Measurements from ENCODE around the gene KIAA1549. TPM values are rescaled to one million over a fixed set of nuclear protein-coding genes. Genes with fewer than 3 reads are reported as not detected.

KIAA1549 gene
- total and polyA plus RNA-seq, 2 donors (not counting 1 experiment from before 2014, with no cell fraction given) = under 0.01 to 0.52 TPM

DNA sequence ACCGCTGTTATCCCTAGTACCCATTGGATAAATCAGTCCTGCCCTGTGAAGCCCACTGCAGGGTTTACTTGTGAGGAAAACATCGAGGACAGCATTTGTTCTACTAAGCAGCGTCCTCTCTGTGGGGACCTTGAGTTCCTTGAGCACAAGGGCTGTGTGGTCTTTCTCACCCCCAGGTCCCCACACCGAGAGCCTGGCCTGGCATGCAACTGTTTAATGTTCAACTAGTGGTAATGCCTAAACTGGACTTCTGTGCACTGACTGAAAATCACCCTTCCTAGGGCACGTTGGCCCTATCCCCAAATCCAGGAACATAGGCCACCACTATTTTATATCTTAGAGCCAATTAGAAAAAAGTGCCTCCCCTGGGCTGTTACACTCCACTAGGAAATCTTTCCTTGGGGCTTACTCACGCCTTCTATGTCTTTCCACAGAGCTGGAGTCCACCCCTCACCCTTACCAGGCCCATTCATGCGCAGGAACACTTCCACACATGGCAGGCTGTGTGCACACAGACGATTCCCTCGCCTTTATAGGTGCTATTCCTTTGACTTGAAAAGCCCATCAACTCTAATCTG, 185.1 kb downstream of the KIAA1549 start:
- WGBS (ENCODE audit: insufficient coverage) = 88% methylated on average over 9 of the region's 9 CpGs
- ChIA-PET CTCF (no interaction called here), POLR2A (no interaction called here)
- Mint-ChIP-seq H3K9me3 (ENCODE audit: insufficient read depth) (no peaks in the 10 kb centered on the region), H3K27me3 (peaks cover 4% of the 10 kb centered on the region), H3K27ac (no peak overlapping the region), H3K4me1 (no peaks in the 10 kb centered on the region), H3K4me3 (no peak overlapping the region)
- Histone ChIP-seq H3K4me1 (ENCODE audit: control insufficient read depth in 2 of 2, insufficient read depth in 2 of 2, low read length in 2 of 2) (no peaks in the 10 kb centered on the region), H3K27ac (ENCODE audit: low read length in 2 of 2) (no peak overlapping the region), H3K36me3 (replicated peaks in 1 of 2; ENCODE audit: control extremely low read depth in 1 of 2, control insufficient read depth in 1 of 2, extremely low read depth in 1 of 2, insufficient read depth in 2 of 2, low read length in 1 of 2) (no peaks in the 10 kb centered on the region), H4K20me1 (ENCODE audit: control insufficient read depth, insufficient read depth, low read length, poor library complexity, severe bottlenecking) (no peaks in the 10 kb centered on the region), H3K27me3 (replicated peaks in 1 of 4; ENCODE audit: control extremely low read depth in 1 of 4, control insufficient read depth in 3 of 4, insufficient read depth in 4 of 4, low read length in 3 of 4) (no peaks in the 10 kb centered on the region), H3K4me2 (replicated peaks; ENCODE audit: low read depth, low read length, poor library complexity, severe bottlenecking) (no peak overlapping the region), H2AFZ (ENCODE audit: insufficient read depth, low read depth, low read length, poor library complexity, severe bottlenecking) (no peak overlapping the region), H3K9ac (ENCODE audit: low read length) (no peak overlapping the region), H3K9me3 (ENCODE audit: control extremely low read depth in 1 of 3, control insufficient read depth in 2 of 3, insufficient read depth in 1 of 3, low read length in 2 of 3) (no peaks in the 10 kb centered on the region), H3K4me3 (ENCODE audit: control extremely low read depth in 1 of 5, extremely low read depth in 1 of 5, insufficient read depth in 1 of 5, low read depth in 2 of 5, low read length in 4 of 5) (no peak overlapping the region), H3K79me2 (ENCODE audit: control insufficient read depth, insufficient read depth, low read length) (no peaks in the 10 kb centered on the region)
- ATAC-seq (ENCODE audit: low read depth) (no peak), DNase-seq (no peak)
- intact Hi-C loops (cut with micrococcal nuclease) = no loop called here
- TF ChIP-seq CTCF (IDR thresholded peaks at IDR 0.05) = no peak
- TF ChIP-seq EZH2 (IDR thresholded peaks at IDR 0.05; ENCODE audit: borderline replicate concordance, insufficient read depth, low read depth, low read length, poor library complexity, severe bottlenecking) = no peak

DNA sequence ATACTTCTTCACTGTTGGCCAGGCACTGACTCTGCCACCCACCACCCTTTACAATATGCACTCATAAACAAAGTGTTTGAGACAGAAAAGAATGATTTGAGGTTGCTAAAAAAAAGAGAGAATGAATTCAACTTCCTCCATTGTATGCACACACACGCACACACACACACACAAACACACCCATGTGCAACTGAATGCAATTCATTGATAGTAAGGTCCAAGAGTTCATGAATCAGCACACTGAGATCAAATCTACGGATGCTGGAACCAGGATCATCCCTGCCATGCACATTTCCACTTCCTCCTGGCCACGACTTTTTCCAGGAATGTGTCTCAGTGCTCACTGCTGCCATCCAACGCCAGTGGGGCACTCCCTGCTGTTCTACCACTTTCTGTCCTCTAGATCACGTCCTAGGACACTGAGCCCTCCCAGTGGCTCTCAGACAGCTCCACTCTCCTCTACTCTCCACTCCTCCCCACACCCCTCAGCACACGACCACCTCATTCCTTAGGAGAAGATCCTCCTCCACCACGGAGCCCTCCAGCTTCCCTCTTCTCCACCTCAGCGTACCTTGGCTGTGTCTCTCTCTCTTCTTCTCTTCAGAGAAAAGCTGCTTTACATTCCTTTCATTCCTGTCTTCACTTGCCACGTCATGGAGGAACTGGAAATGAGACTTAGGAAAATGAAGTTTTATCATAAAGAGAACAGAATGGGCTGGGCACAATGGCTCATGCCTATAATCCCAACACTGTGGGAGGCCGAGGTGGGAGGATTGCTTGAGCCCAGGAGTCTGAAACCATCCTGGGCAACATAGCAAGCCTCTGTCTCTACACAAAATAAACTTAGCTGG, 195.4 kb downstream of the KIAA1549 start:
- H3K27ac Mint-ChIP-seq = no peak overlapping the region
- H4K20me1 ChIP-seq (ENCODE audit: control insufficient read depth, insufficient read depth, low read length, poor library complexity, severe bottlenecking) = no peaks in the 10 kb centered on the region
- H3K4me1 Mint-ChIP-seq = no peaks in the 10 kb centered on the region
- H3K9me3 Mint-ChIP-seq (ENCODE audit: insufficient read depth) = peaks cover 4% of the 10 kb centered on the region
- ChIA-PET POLR2A (no interaction called here), CTCF (no interaction called here)
- TF ChIP-seq EZH2 (IDR thresholded peaks at IDR 0.05; ENCODE audit: borderline replicate concordance, insufficient read depth, low read depth, low read length, poor library complexity, severe bottlenecking) (no peak), CTCF (IDR thresholded peaks at IDR 0.05) (no peak)
- H3K36me3 ChIP-seq (replicated peaks in 1 of 2; ENCODE audit: control extremely low read depth in 1 of 2, control insufficient read depth in 1 of 2, extremely low read depth in 1 of 2, insufficient read depth in 2 of 2, low read length in 1 of 2) = no peaks in the 10 kb centered on the region
- no peak for ATAC-seq (ENCODE audit: low read depth)
- H3K27me3 ChIP-seq (replicated peaks in 1 of 4; ENCODE audit: control extremely low read depth in 1 of 4, control insufficient read depth in 3 of 4, insufficient read depth in 4 of 4, low read length in 3 of 4) = no peaks in the 10 kb centered on the region
- no peak overlapping the region for H3K4me2 ChIP-seq (replicated peaks; ENCODE audit: low read depth, low read length, poor library complexity, severe bottlenecking)
- peaks cover 3% of the 10 kb centered on the region for H3K27me3 Mint-ChIP-seq
- no peaks in the 10 kb centered on the region for H3K79me2 ChIP-seq (ENCODE audit: control insufficient read depth, insufficient read depth, low read length)
- intact Hi-C loops (cut with micrococcal nuclease) = no loop called here
- 70% methylated on average over 9 of the region's 10 CpGs for WGBS (ENCODE audit: insufficient coverage)
- H3K4me1 ChIP-seq (ENCODE audit: control insufficient read depth in 2 of 2, insufficient read depth in 2 of 2, low read length in 2 of 2) = no peaks in the 10 kb centered on the region
- H2AFZ ChIP-seq (ENCODE audit: insufficient read depth, low read depth, low read length, poor library complexity, severe bottlenecking) = no peak overlapping the region
- no peak overlapping the region for H3K9ac ChIP-seq (ENCODE audit: low read length)
- H3K27ac ChIP-seq (ENCODE audit: low read length in 2 of 2) = no peak overlapping the region
- peaks cover 0 to 6% (median 2%) of the 10 kb centered on the region in 3 donors for H3K9me3 ChIP-seq (ENCODE audit: control extremely low read depth in 1 of 3, control insufficient read depth in 2 of 3, insufficient read depth in 1 of 3, low read length in 2 of 3)
- DNase-seq = no peak
- no peak overlapping the region for H3K4me3 ChIP-seq (ENCODE audit: control extremely low read depth in 1 of 5, extremely low read depth in 1 of 5, insufficient read depth in 1 of 5, low read depth in 2 of 5, low read length in 4 of 5)
- no peak overlapping the region for H3K4me3 Mint-ChIP-seq

Data from B cell (primary cell).